Stimulated activated CD8-positive, alpha-beta memory T cell treated with anti-CD3 and anti-CD28 coated beads, Interleukin-15, amount 100 ng/mL, for 1 hour (primary cell): ENCODE data around the gene SLC1A6.
"Not testable (repeated sequence)": the region's sequence is repeated elsewhere in the genome, so short reads cannot be mapped to it uniquely, and the experiment has no call there.

ENCODE experiments used
- DNase-seq: peaks from one replicate; pipeline ENCODE4 v3.0.0-alpha.2; 2020; ENCODE audit warnings: low read depth

SLC1A6 gene

GRCh38 chr19:14957464-14957863 is 22.2 kb downstream of the SLC1A6 start:
- no peak for DNase-seq

GRCh38 chr19:14954071-14954655 is 25.5 kb downstream of the SLC1A6 start:
- no peak for DNase-seq

- no peak for DNase-seq
These were observed 26.9 kb downstream of the SLC1A6 start for GRCh38 chr19:14952767-14953166.

- no peak for DNase-seq
These were observed 29.2 kb downstream of the SLC1A6 start for GRCh38 chr19:14950421-14950820.

- no peak for DNase-seq
These were observed 29.8 kb downstream of the SLC1A6 start for GRCh38 chr19:14949876-14950275.

GRCh38 chr19:14949413-14949812 is 30.3 kb downstream of the SLC1A6 start:
- DNase-seq: not testable (repeated sequence)

- DNase-seq: no peak
These were observed 35.2 kb downstream of the SLC1A6 start for GRCh38 chr19:14944456-14944855.

- no peak for DNase-seq
These were observed 36.1 kb downstream of the SLC1A6 start for GRCh38 chr19:14943601-14944000.

- no peak for DNase-seq
These were observed 38.5 kb downstream of the SLC1A6 start, which contains the start of gene OR7C2 for GRCh38 chr19:14941189-14941588. Gene OR7C2, plus strand, starts transcription at chr19:14941489. Its CDS starts 0 bp downstream, at chr19:14941489.

- DNase-seq: no peak
These were observed 39.4 kb downstream of the SLC1A6 start for GRCh38 chr19:14940266-14940665.

GRCh38 chr19:14933506-14933905 is 46.2 kb downstream of the SLC1A6 start:
- DNase-seq: no peak

GRCh38 chr19:14916848-14917247 is 62.8 kb downstream of the SLC1A6 start:
- no peak for DNase-seq

GRCh38 chr19:14915116-14915515 is 64.5 kb downstream of the SLC1A6 start:
- DNase-seq: no peak

GRCh38 chr19:14906711-14907110 is 73.0 kb downstream of the SLC1A6 start:
- no peak for DNase-seq

GRCh38 chr19:14901675-14902260 is 77.9 kb downstream of the SLC1A6 start:
- DNase-seq: no peak
